Skeletal muscle tissue (tissue), 4 donors: Measurements from ENCODE around the gene GABRB1. TPM values are rescaled to one million over a fixed set of nuclear protein-coding genes. Genes with fewer than 3 reads are reported as not detected.

ENCODE experiments used
- H3K27ac ChIP-seq: one replicate; pipeline ENCODE4 v1.7.0; 2013; ENCODE audit warnings: mild to moderate bottlenecking, low read depth, low read length, inconsistent platforms
- H3K27me3 ChIP-seq, 3 donors: one replicate each; pipeline ENCODE4 v1.7.0; 2013; ENCODE audit warnings: low read length in 3 of 3; ENCODE audit not compliant: control insufficient read depth in 3 of 3, insufficient read depth in 3 of 3
- H3K36me3 ChIP-seq, 3 donors: one replicate each; pipeline ENCODE4 v1.7.0; 2013; ENCODE audit warnings: low read length in 3 of 3; ENCODE audit not compliant: control insufficient read depth in 3 of 3, insufficient read depth in 3 of 3
- H3K4me1 ChIP-seq, 3 donors: one replicate each; pipeline ENCODE4 v1.7.0; 2013; ENCODE audit warnings: low read length in 3 of 3, mild to moderate bottlenecking in 3 of 3; ENCODE audit not compliant: control insufficient read depth in 3 of 3, insufficient read depth in 3 of 3
- H3K4me3 ChIP-seq, 3 donors: one replicate each; pipeline ENCODE4 v1.7.0; 2013; ENCODE audit warnings: low read length in 3 of 3
- H3K9ac ChIP-seq, 3 donors: one replicate each; pipeline ENCODE4 v1.7.0; 2013; ENCODE audit warnings: low read length in 3 of 3, mild to moderate bottlenecking in 3 of 3, moderate library complexity in 2 of 3, low read depth in 1 of 3
- H3K9me3 ChIP-seq, 3 donors: one replicate each; pipeline ENCODE4 v1.7.0; 2013; ENCODE audit warnings: low read length in 3 of 3; ENCODE audit not compliant: control insufficient read depth in 3 of 3
- total RNA-seq: library from RNA; depleted of rRNA; stranded (reverse); fragments of >200 nt; gene quantifications from one replicate; pipeline ENCODE4 v1.2.3, GENCODE V29; 2014
- donor health status: Osteomylitis.

GABRB1 gene
- total RNA-seq, 1 donor from 2014 or later = not detected

DNA sequence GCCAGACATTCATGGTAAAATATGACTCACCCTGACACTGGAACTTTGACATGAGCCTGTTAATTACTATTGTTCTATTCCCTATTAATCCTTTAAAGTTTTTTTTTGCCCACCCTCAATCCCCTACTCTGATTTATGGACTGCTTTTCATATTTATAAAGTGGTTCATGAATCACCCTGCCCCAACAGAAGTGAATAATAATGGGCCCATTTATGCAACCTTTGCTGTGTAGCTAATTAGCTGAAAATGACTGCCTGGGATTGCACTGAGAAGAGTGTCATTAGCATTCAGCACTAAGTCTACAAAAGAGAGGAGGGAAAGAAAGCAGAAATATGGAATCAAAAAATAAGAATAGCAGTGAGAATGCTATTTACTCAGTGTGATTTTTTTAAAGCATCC is 277.8 kb downstream of the GABRB1 start:
- Histone ChIP-seq H3K4me3 (no peak overlapping the region), H3K9me3 (no peaks in the 10 kb centered on the region), H3K27me3 (no peaks in the 10 kb centered on the region), H3K9ac (no peak overlapping the region), H3K4me1 (no peaks in the 10 kb centered on the region), H3K27ac (no peak overlapping the region), H3K36me3 (no peaks in the 10 kb centered on the region)

DNA sequence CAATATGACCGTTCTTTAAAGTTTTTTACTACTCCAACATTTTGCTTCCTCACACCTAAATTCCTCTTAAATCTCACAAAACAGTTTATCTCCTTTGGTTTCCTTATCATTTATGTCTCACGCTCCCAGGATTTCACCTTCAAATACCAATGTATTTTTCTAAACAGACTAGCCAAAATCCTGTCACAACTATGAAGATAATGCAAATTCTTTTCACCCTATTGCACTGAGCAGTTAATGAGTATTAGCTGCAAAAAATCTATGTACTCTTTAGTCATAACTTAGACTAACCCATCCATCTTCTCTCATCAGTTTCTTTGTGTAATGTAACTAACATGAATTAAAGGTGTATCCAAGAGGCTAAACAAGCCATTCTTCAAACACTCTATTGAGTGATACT is 280.8 kb downstream of the GABRB1 start:
- Histone ChIP-seq H3K27me3 (no peaks in the 10 kb centered on the region), H3K4me3 (no peak overlapping the region), H3K9ac (no peak overlapping the region), H3K27ac (no peak overlapping the region), H3K4me1 (no peaks in the 10 kb centered on the region), H3K36me3 (no peaks in the 10 kb centered on the region), H3K9me3 (no peaks in the 10 kb centered on the region)

DNA sequence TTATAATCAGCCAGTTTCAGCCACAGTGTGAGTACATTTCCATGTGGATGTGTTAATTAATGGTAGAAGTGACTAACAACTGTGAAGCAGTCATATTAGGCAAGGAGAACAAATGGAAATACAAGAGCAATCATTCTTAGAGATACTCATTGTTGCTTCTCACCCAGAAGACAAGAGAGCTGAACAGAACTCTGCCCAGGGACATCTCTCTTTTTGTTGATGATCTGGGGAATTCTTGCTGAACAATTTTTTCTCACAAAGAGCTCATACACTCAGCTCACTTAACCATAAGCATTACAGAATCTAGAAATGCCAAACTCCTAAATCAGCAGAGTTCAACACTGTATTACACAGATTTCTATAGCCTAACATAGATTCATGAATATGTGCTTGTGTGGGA is 282.0 kb downstream of the GABRB1 start:
- H3K9me3 ChIP-seq = no peaks in the 10 kb centered on the region

DNA sequence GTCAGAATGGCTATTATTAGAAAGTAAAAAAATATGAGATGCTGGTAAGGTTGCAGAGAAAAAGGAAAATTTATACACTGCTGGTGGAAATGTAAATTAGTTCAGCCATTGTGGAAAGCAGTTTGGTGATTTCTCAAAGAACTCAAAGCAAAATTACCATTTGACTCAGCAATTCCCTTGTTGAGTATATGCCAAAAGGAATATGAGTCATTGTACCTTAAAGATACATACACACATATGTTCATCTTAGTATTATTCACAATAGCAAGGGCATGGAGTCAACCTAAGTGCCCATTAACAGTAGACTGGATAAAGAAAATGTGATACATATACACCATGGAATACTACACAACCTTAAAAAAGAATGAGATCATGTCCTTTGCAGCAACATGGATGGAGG is 284.0 kb downstream of the GABRB1 start:
- Histone ChIP-seq H3K4me3 (no peak overlapping the region), H3K27me3 (no peaks in the 10 kb centered on the region), H3K36me3 (no peaks in the 10 kb centered on the region), H3K4me1 (no peaks in the 10 kb centered on the region), H3K9me3 (no peaks in the 10 kb centered on the region), H3K27ac (no peak overlapping the region), H3K9ac (no peak overlapping the region)

More for the DNA sequence above, 282.0 kb downstream of the GABRB1 start:
- H3K27me3 ChIP-seq = no peaks in the 10 kb centered on the region
- H3K27ac ChIP-seq = no peak overlapping the region
- H3K36me3 ChIP-seq = no peaks in the 10 kb centered on the region
- no peak overlapping the region for H3K9ac ChIP-seq
- no peak overlapping the region for H3K4me3 ChIP-seq
- H3K4me1 ChIP-seq = no peaks in the 10 kb centered on the region

DNA sequence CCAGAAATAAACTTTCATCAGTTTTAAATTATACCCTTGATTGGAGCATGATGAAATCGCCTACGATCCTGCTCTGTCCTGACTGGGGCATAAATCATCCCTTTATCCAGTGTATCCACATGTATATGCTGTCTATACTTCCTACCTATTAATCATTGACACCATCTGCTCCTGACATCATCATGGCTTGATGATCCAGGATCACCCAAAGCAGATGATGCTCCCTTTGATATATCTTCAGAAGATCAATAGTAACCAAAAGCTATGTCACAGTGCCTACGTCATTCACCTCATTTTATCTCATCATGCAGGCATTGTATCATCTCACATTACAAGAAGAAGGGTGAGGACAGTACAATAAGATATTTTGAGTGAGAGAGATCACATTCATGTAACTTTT is 294.7 kb downstream of the GABRB1 start:
- H3K9me3 ChIP-seq = no peaks in the 10 kb centered on the region
- H3K27ac ChIP-seq = no peak overlapping the region
- H3K27me3 ChIP-seq = no peaks in the 10 kb centered on the region
- no peaks in the 10 kb centered on the region for H3K4me1 ChIP-seq
- H3K4me3 ChIP-seq = no peak overlapping the region
- H3K9ac ChIP-seq = no peak overlapping the region
- H3K36me3 ChIP-seq = no peaks in the 10 kb centered on the region

DNA sequence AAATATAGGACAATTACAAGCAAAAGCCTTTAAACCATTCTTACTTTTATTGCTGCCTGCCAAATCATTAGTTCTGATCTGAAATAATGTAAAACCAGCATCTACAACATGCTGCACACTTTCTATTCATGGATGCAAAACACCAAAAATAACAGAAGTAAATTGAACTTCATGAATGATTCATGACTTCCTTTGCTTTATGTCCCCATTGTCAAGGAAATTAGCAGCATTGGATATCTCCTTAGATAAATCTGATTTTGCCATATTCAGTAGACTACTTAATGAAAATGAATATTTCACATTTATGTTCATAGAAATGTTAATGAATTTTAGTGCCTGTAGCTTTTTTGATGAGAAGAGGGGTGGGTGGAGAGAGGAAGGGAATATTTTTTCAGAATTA is 299.5 kb downstream of the GABRB1 start:
- Histone ChIP-seq H3K4me3 (no peak overlapping the region), H3K9ac (no peak overlapping the region), H3K27me3 (no peaks in the 10 kb centered on the region), H3K4me1 (no peaks in the 10 kb centered on the region), H3K27ac (no peak overlapping the region), H3K9me3 (no peaks in the 10 kb centered on the region), H3K36me3 (no peaks in the 10 kb centered on the region)

DNA sequence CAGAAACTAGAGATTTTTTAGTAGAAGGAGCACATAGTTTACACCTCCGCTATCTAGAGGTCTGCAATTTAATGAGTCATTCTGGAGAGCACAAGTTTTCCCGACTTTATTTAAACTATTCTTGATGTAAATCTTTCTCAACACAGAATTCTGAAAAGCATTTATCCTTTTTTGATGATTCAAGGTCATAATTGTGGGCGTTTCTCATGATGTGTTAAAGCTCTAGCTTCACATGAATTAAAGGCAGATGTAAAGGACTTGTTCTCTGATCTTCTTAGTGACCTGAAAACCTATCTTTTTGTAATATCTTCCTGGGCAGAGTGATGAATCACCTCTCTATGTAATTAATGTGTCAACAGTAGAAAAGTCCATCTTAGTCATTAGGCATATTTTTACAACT is 303.3 kb downstream of the GABRB1 start:
- no peak overlapping the region for H3K4me3 ChIP-seq
- no peaks in the 10 kb centered on the region for H3K4me1 ChIP-seq
- no peaks in the 10 kb centered on the region for H3K9me3 ChIP-seq
- H3K27me3 ChIP-seq = no peaks in the 10 kb centered on the region
- no peak overlapping the region for H3K27ac ChIP-seq
- no peak overlapping the region for H3K9ac ChIP-seq
- H3K36me3 ChIP-seq = no peaks in the 10 kb centered on the region

DNA sequence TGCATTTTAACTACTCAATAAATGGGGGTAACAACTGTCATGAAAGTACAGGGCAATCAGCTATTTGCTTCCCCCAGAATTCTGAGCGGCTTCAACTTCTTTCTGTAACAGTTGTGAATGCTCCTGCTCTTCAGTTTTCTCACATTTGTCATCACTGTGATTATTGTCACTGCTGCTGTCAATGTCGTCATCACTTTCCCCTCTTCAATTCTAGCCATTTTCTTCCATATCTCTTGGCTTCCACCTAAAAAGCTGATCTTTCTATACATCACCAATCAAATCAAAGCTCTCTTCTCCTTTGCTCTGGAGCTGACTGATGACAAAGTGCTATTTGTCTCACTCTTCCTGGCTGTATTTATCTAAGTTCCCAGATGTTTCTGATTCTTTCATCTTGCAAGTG is 306.5 kb downstream of the GABRB1 start:
- Histone ChIP-seq H3K36me3 (no peaks in the 10 kb centered on the region), H3K4me3 (no peak overlapping the region), H3K4me1 (no peaks in the 10 kb centered on the region), H3K27ac (no peak overlapping the region), H3K9me3 (no peaks in the 10 kb centered on the region), H3K9ac (no peak overlapping the region), H3K27me3 (no peaks in the 10 kb centered on the region)

DNA sequence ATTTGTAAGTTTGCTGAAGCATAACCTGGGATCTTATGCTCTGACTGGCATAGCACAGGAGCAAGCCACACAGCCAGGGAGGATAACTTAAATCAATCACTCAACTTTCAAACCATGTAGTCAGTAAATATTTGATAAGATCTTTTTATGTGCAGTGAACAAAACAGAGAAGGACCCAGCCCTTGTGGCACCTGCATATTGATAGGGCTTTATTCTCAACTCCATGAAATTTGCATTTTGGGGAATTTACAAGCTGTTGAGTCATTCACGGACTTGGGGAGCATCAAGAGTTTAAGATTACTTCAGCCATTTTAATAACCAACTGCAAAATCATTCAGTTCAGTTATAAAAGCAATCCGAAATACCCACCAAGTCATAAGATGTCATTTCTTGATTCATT is 309.5 kb downstream of the GABRB1 start:
- no peak overlapping the region for H3K4me3 ChIP-seq
- no peaks in the 10 kb centered on the region for H3K27me3 ChIP-seq
- H3K27ac ChIP-seq = no peak overlapping the region
- no peaks in the 10 kb centered on the region for H3K36me3 ChIP-seq
- H3K9me3 ChIP-seq = no peaks in the 10 kb centered on the region
- no peak overlapping the region for H3K9ac ChIP-seq
- H3K4me1 ChIP-seq = no peaks in the 10 kb centered on the region

DNA sequence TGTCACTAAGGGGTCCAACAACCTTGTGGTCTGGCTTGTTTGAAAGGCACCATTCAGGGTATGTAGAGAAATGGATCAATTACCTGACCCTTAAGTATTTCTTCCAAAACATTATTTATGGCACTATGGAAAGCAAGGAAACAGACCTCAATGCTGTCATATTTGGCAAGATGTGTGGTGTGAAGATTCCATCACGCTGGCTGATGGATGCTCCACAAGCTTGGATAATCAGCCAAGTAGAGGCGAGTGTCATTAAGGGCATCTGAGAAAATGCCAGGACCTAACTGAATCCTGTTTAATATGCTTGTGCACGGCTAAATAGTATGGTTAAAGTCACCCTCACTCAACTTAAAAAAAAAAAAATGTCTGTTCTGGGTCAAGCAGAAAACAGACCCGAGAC is 311.4 kb downstream of the GABRB1 start:
- H3K4me3 ChIP-seq = no peak overlapping the region
- no peaks in the 10 kb centered on the region for H3K9me3 ChIP-seq
- no peak overlapping the region for H3K9ac ChIP-seq
- H3K4me1 ChIP-seq = no peaks in the 10 kb centered on the region
- H3K27me3 ChIP-seq = no peaks in the 10 kb centered on the region
- H3K36me3 ChIP-seq = no peaks in the 10 kb centered on the region
- H3K27ac ChIP-seq = no peak overlapping the region

DNA sequence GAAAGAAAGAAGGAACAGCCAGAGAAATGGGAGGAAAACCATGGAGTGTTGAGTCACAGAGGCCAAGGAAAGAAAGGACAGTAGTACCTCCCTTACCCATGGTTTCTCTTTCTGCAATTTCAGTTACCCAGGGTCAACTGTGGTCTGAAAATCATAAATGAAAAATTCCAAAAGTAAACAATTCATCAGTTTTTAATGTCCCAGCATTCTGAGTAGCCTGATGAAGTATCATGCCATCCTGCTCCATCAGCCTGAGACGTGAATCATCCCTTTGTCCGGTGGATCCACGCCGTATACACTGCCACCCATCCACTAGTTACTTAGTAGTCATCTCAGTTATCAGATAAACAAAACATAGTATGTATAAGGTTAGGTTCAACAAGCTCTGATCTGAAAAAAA is 318.0 kb downstream of the GABRB1 start:
- H3K27me3 ChIP-seq = no peaks in the 10 kb centered on the region
- H3K36me3 ChIP-seq = no peaks in the 10 kb centered on the region
- no peaks in the 10 kb centered on the region for H3K9me3 ChIP-seq
- H3K27ac ChIP-seq = no peak overlapping the region
- H3K9ac ChIP-seq = no peak overlapping the region
- H3K4me1 ChIP-seq = no peaks in the 10 kb centered on the region
- no peak overlapping the region for H3K4me3 ChIP-seq
